Ovary (tissue), 9 donors: ENCODE results near the gene MAPK10. TPM values are rescaled to one million over a fixed set of nuclear protein-coding genes. Genes with fewer than 3 reads are reported as not detected.

Experiments
- DNase-seq, 5 donors: peaks; one replicate each; pipeline ENCODE4 v3.0.0-alpha.2; 2019 to 2020
- H3K27ac ChIP-seq, 2 donors: fragments of 200-600 bp; one replicate each; pipeline versions ENCODE4 v1.5.1 to v1.8.0; 2019 to 2022
- H3K27me3 ChIP-seq: fragments of 200-600 bp; one replicate; pipeline ENCODE4 v1.8.0; 2022
- H3K36me3 ChIP-seq: fragments of 200-600 bp; sonication (generic); one replicate; pipeline ENCODE4 v1.5.1; 2019
- H3K4me1 ChIP-seq: one replicate; pipeline ENCODE4 v1.8.1; 2013; ENCODE audit warnings: mild to moderate bottlenecking, moderate library complexity; ENCODE audit not compliant: insufficient read depth
- H3K4me3 ChIP-seq: fragments of 200-600 bp; sonication (generic); one replicate; pipeline ENCODE4 v1.5.1; 2017
- H3K9me3 ChIP-seq, 2 donors: fragments of 200-600 bp in 1 of 2; sonication (generic) in 1 of 2; one replicate each; pipeline versions ENCODE4 v1.5.1 to v1.8.1; 2013 to 2019; ENCODE audit warnings: mild to moderate bottlenecking in 1 of 2, moderate library complexity in 1 of 2
- CTCF ChIP-seq, 3 donors: fragments of 450-650 bp in 2 of 3; fragments of 200-600 bp in 1 of 3; IDR thresholded peaks; one replicate each; pipeline versions ENCODE4 v1.5.1 to v1.8.0; 2016 to 2022; ENCODE audit warnings: antibody characterized with exemption in 3 of 3, mild to moderate bottlenecking in 1 of 3
- EP300 ChIP-seq: sonication (generic); formaldehyde crosslinking; IDR thresholded peaks from one replicate; pipeline ENCODE4 v1.6.1; 2017; ENCODE audit warnings: antibody characterized with exemption
- POLR2A ChIP-seq: fragments of 450-650 bp; IDR thresholded peaks from one replicate; pipeline ENCODE4 v1.6.1; 2017; ENCODE audit warnings: antibody characterized with exemption, mild to moderate bottlenecking, moderate library complexity
- WGBS, 3 donors: extraction: QIAGEN DNeasy Blood & Tissue Kit in 1 of 3; methylation state at CpG; one replicate each; pipeline versions ENCODE4 v1.1.5 to v1.1.7; 2013 to 2017; 5-methylcytosine and 5-hydroxymethylcytosine counted together
- intact Hi-C, 4 donors: fragments of 100-400 bp; cut with DNase I; formaldehyde crosslinking; loops; one replicate each; pipeline versions ENCODE4 v1.11.0 to v1.15.1; 2022 to 2023
- polyA plus RNA-seq, 2 donors: library from polyadenylated mRNA; stranded (reverse); fragments of 200-250 nt in 1 of 2; fragments of 350-450 nt in 1 of 2; fragmentation: Illumina TruSeq in 1 of 2; extraction: RNeasy Lipid Tissue Mini Kit (QIAGEN cat#74804) in 1 of 2; gene quantifications; one replicate each; pipeline ENCODE4 v1.2.3, GENCODE V29; 2013 to 2014
- total RNA-seq, 7 donors: library from RNA; depleted of rRNA in 2 of 7; stranded (reverse); fragments of >200 nt in 2 of 7; fragmentation: NEBNext Ultra II Directional in 3 of 7; extraction: Animal tissue kit (Norgen Biotek cat#: 25700) in 3 of 7; gene quantifications; one replicate each; pipeline versions ENCODE4 v1.1.0 to v1.2.4, GENCODE V29; 2016 to 2023
- donor health status: DM: no; HTN: no; CAD: no; lungs with moderate emphysema.
- donor health status: DM: no; HTN: no; CAD: no.
- donor health status: Bipolar disorder and iron deficiency.
- donor health status: DM: yes; HTN: yes; CAD: no.
- donor health status: DM: no; HTN: no; CAD: no.
- donor health status: DM: yes; HTN: yes; CAD: no.

The MAPK10 gene
- total and polyA plus RNA-seq, 9 donors = 19.3 to 41.6 (median 32.4) TPM

- no peaks in the 10 kb centered on the region for H3K27me3 ChIP-seq
- H3K36me3 ChIP-seq = no peaks in the 10 kb centered on the region
- 58 to 68% (median 63%) methylated on average over 1 of the region's 1 CpG for WGBS, 3 donors
- no peak overlapping the region for H3K4me3 ChIP-seq
- no peaks in the 10 kb centered on the region for H3K4me1 ChIP-seq
- intact Hi-C loops = no loop called here
- no peak overlapping the region for H3K27ac ChIP-seq
- no peak for DNase-seq
- H3K9me3 ChIP-seq = no peaks in the 10 kb centered on the region
- no peak for TF ChIP-seq POLR2A
- TF ChIP-seq CTCF (IDR thresholded peaks at IDR 0.05) = no peak
- TF ChIP-seq EP300 = no peak
Observed at GRCh38 chr4:86220121-86220520, 139.7 kb downstream of the MAPK10 start.

- 25 to 36% (median 30%) methylated on average over 5 of the region's 5 CpGs for WGBS, 3 donors
- H3K4me3 ChIP-seq = no peak overlapping the region
- H3K27me3 ChIP-seq = no peaks in the 10 kb centered on the region
- no peak for DNase-seq
- H3K27ac ChIP-seq = no peak overlapping the region
- H3K36me3 ChIP-seq = no peaks in the 10 kb centered on the region
- H3K9me3 ChIP-seq = no peaks in the 10 kb centered on the region
- no peak for TF ChIP-seq CTCF (IDR thresholded peaks at IDR 0.05)
- TF ChIP-seq EP300 = no peak
- TF ChIP-seq POLR2A = no peak
- H3K4me1 ChIP-seq = no peaks in the 10 kb centered on the region
- intact Hi-C loops = no loop called here
Observed at GRCh38 chr4:86218746-86219473, 140.9 kb downstream of the MAPK10 start.

- no peaks in the 10 kb centered on the region for H3K36me3 ChIP-seq
- H3K27ac ChIP-seq = no peak overlapping the region
- no peaks in the 10 kb centered on the region for H3K9me3 ChIP-seq
- intact Hi-C loops = no loop called here
- H3K4me3 ChIP-seq = no peak overlapping the region
- no peaks in the 10 kb centered on the region for H3K27me3 ChIP-seq
- TF ChIP-seq POLR2A (no peak), EP300 (no peak), CTCF (IDR thresholded peaks at IDR 0.05) (no peak)
- WGBS, 3 donors = 63 to 75% (median 67%) methylated on average over 2 of the region's 2 CpGs
- no peak for DNase-seq
- H3K4me1 ChIP-seq = no peaks in the 10 kb centered on the region
Observed at GRCh38 chr4:86203176-86203575, 156.7 kb downstream of the MAPK10 start.

GRCh38 chr4:86185659-86186058 is 174.2 kb downstream of the MAPK10 start:
- no peaks in the 10 kb centered on the region for H3K9me3 ChIP-seq
- no peak overlapping the region for H3K27ac ChIP-seq
- intact Hi-C loops = no loop called here
- TF ChIP-seq EP300 (no peak), POLR2A (no peak), CTCF (IDR thresholded peaks at IDR 0.05) (no peak)
- no peak for DNase-seq
- H3K4me3 ChIP-seq = no peak overlapping the region
- 89 to 98% (median 92%) methylated on average over 1 of the region's 1 CpG for WGBS, 3 donors
- no peaks in the 10 kb centered on the region for H3K27me3 ChIP-seq
- H3K36me3 ChIP-seq = no peaks in the 10 kb centered on the region
- no peaks in the 10 kb centered on the region for H3K4me1 ChIP-seq
